Measurements from ENCODE around the gene PPP1R12C. TPM values are rescaled to one million over a fixed set of nuclear protein-coding genes. Genes with fewer than 3 reads are reported as not detected.

PPP1R12C gene
- total RNA-seq, 1 experiment from 2014 or later: 79.9 TPM

DNA sequence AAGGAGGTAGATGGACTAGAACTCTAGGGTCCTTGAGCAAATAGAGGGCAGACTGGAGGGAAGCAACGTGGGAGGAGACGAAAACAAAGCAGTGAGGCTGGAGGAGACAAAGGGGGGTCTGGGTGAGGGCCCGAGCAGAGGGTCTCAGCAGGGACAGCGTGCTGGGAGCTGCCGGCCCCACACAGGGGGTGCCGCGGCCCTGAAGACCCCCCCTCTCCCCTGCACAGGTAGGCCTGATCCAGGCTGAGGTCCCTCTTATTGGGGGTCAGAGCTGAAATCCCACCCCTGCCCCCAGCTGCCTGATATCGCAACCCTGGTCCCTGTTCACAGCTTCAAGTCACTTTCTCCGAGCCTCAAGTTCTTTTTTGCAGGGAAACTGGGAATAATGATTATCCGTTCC, 33.0 kb downstream of the PPP1R12C start:
- H4K5ac ChIP-seq (ENCODE audit: insufficient read length, low read depth, low read length): no peak overlapping the region

More for the DNA sequence above, 33.0 kb downstream of the PPP1R12C start:
- Histone ChIP-seq H2AK5ac (ENCODE audit: insufficient read length, low read length) (no peak overlapping the region), H3K4ac (ENCODE audit: low read depth, low read length) (no peak overlapping the region), H2BK120ac (ENCODE audit: low read depth, low read length, poor library complexity, severe bottlenecking) (no peak overlapping the region), H3K23me2 (ENCODE audit: insufficient read length, low read depth, low read length, poor library complexity, severe bottlenecking) (peaks cover 37% of the 10 kb centered on the region), H2BK15ac (ENCODE audit: low read depth, low read length) (no peak overlapping the region), H2BK5ac (ENCODE audit: insufficient read length, low read length) (no peak overlapping the region), H3K9ac (ENCODE audit: extremely low read depth, insufficient read length, low read length) (no peak overlapping the region), H3K4me2 (ENCODE audit: insufficient read depth, insufficient read length, low read length) (no peak overlapping the region), H3K79me2 (ENCODE audit: insufficient read depth, low read length) (no peaks in the 10 kb centered on the region), H3K14ac (ENCODE audit: insufficient read depth, low read length) (no peak overlapping the region), H3K27me3 (ENCODE audit: insufficient read depth, low read length) (no peaks in the 10 kb centered on the region), H2BK12ac (ENCODE audit: insufficient read length, low read depth, low read length) (no peak overlapping the region), H3T11ph (ENCODE audit: low read length) (no peak overlapping the region), H3K4me1 (ENCODE audit: insufficient read depth, low read length) (peaks cover 12% of the 10 kb centered on the region; the same call in 1 of the 2 replicates), H3K27ac (ENCODE audit: insufficient read length, low read depth, low read length) (no peak overlapping the region), H2AFZ (ENCODE audit: low read length) (no peak overlapping the region), H2BK20ac (ENCODE audit: low read depth, low read length, poor library complexity, severe bottlenecking) (no peak overlapping the region), H4K91ac (ENCODE audit: insufficient read length, low read depth, low read length) (no peak overlapping the region), H3K79me1 (ENCODE audit: insufficient read depth, low read depth, low read length, poor library complexity, severe bottlenecking) (no peaks in the 10 kb centered on the region), H3K9me3 (ENCODE audit: control insufficient read depth, low read depth, low read length) (no peaks in the 10 kb centered on the region), H3K23ac (ENCODE audit: insufficient read length, low read depth, low read length) (no peak overlapping the region), H3K18ac (ENCODE audit: insufficient read length, low read depth, low read length) (no peak overlapping the region), H3K56ac (ENCODE audit: insufficient read length, low read depth, low read length) (no peak overlapping the region), H4K8ac (replicated peaks; ENCODE audit: insufficient read length, low read depth, low read length) (no peak overlapping the region), H4K20me1 (ENCODE audit: control insufficient read depth, insufficient read depth, insufficient read length) (no peaks in the 10 kb centered on the region)
- Mint-ChIP-seq H3K36me3 (ENCODE audit: insufficient read depth in 1 of 3, low read depth in 3 of 3) (peaks cover 7 to 16% (median 15%) of the 10 kb centered on the region in 3 experiments; a peak in 6 of 7 replicates), H3K9me3 (peaks cover 0 to 3% of the 10 kb centered on the region in 2 experiments; a peak in 1 of 5 replicates), H3K4me3 (peak overlapping the region in 1 of 2 experiments; percentile 8; a peak in 2 of 5 replicates), H3K27ac (no peak overlapping the region), H3K4me1 (peaks cover 33 to 61% of the 10 kb centered on the region in 2 experiments), H3K27me3 (ENCODE audit: low read depth) (peaks cover 53% of the 10 kb centered on the region)
- DNase-seq: no peak
- WGBS (ENCODE audit: extremely low coverage, insufficient read length, low lambda C conversion rate): no CpG with 5 or more reads among the region's 10 CpGs
- TF ChIP-seq CTCF (conservative IDR thresholded peaks at IDR 0.05): no peak

All from H9 (cell line).